ENCODE results near the gene TMEM59L.
A peak's percentile ranks its signal among the peaks of the same experiment; 100 is the strongest.
"Not testable (repeated sequence)": the region's sequence is repeated elsewhere in the genome, so short reads cannot be mapped to it uniquely, and the experiment has no call there.

The TMEM59L gene

GRCh38 chr19:18594096-18594823, 18.4 kb upstream of the TMEM59L start:
- DNase-seq (ENCODE audit: low read depth in 2 of 2) = peak; percentile 68

- no peak for DNase-seq (ENCODE audit: low read depth in 2 of 2)
Observed at GRCh38 chr19:18594824-18595373, 17.8 kb upstream of the TMEM59L start.

- DNase-seq (ENCODE audit: low read depth in 2 of 2) = no peak
Observed at GRCh38 chr19:18595475-18595874, 17.2 kb upstream of the TMEM59L start.

GRCh38 chr19:18596752-18597157, 15.9 kb upstream of the TMEM59L start:
- DNase-seq (ENCODE audit: low read depth in 2 of 2) = no peak

- DNase-seq (ENCODE audit: low read depth in 2 of 2) = no peak
Observed at GRCh38 chr19:18597809-18598660, 14.6 kb upstream of the TMEM59L start.

GRCh38 chr19:18599485-18599884, 13.2 kb upstream of the TMEM59L start:
- no peak for DNase-seq (ENCODE audit: low read depth in 2 of 2)

GRCh38 chr19:18600692-18601397, 11.8 kb upstream of the TMEM59L start:
- not testable (repeated sequence) for DNase-seq (ENCODE audit: low read depth in 2 of 2)

- DNase-seq (ENCODE audit: low read depth in 2 of 2) = no peak
Observed at GRCh38 chr19:18601875-18602274, 10.8 kb upstream of the TMEM59L start.

- no peak for DNase-seq (ENCODE audit: low read depth in 2 of 2)
Observed at GRCh38 chr19:18603255-18603957, 9.3 kb upstream of the TMEM59L start.

- DNase-seq (ENCODE audit: low read depth in 2 of 2) = no peak
Observed at GRCh38 chr19:18603958-18604819, 8.5 kb upstream of the TMEM59L start.

- no peak for DNase-seq (ENCODE audit: low read depth in 2 of 2)
Observed at GRCh38 chr19:18604820-18605159, 7.9 kb upstream of the TMEM59L start.

- no peak for DNase-seq (ENCODE audit: low read depth in 2 of 2)
Observed at GRCh38 chr19:18605196-18605545, 7.5 kb upstream of the TMEM59L start.

GRCh38 chr19:18605546-18606280, 7.0 kb upstream of the TMEM59L start:
- DNase-seq (ENCODE audit: low read depth in 2 of 2) = no peak

GRCh38 chr19:18606281-18607225, 6.1 kb upstream of the TMEM59L start, which contains the start of gene CRLF1:
Gene CRLF1, minus strand, starts transcription at chr19:18606799. Its CDS starts 143 bp downstream, at chr19:18606656.
- no peak for DNase-seq (ENCODE audit: low read depth in 2 of 2)

GRCh38 chr19:18607226-18608101, 5.2 kb upstream of the TMEM59L start:
- no peak for DNase-seq (ENCODE audit: low read depth in 2 of 2)

- no peak for DNase-seq (ENCODE audit: low read depth in 2 of 2)
Observed at GRCh38 chr19:18608102-18608804, 4.4 kb upstream of the TMEM59L start.

Measured in activated CD4-positive, alpha-beta T cell treated with anti-CD3 and anti-CD28 coated beads for 24 hours (primary cell).